SK-N-SH (cell line): ENCODE data around the gene RASGEF1C. TPM values are rescaled to one million over a fixed set of nuclear protein-coding genes. Genes with fewer than 3 reads are reported as not detected.

ENCODE experiments used
- CTCF ChIA-PET: fragments of 300-600, 350-600 bp; formaldehyde crosslinking; extraction: SDS; loops from one replicate; lab custom pipeline; 2021; lab: Yijun Ruan, JAX
- POLR2A ChIA-PET: fragments of 350-600 bp; sonication (Branson Sonifier 250); formaldehyde crosslinking; extraction: SDS; loops from one replicate; lab custom pipeline; 2020; ENCODE audit warnings: antibody characterized with exemption, inconsistent platforms; lab: Yijun Ruan, JAX
- DNase-seq: peaks from one replicate; pipeline ENCODE4 v3.0.0; 2012
- H2AFZ ChIP-seq: fragments of 200-600 bp; sonication (generic); 2 replicates; pipeline ENCODE4 v1.8.1; 2016; ENCODE audit warnings: antibody characterized with exemption, mild to moderate bottlenecking, low read depth
- H3F3A ChIP-seq: fragments of 200-600 bp; sonication (generic); replicated peaks from 2 replicates; pipeline ENCODE3; 2016; ENCODE audit warnings: antibody characterized with exemption, mild to moderate bottlenecking; ENCODE audit not compliant: insufficient read depth
- H3K27ac ChIP-seq, 2 experiments: fragments of 200-500 bp in 1 of 2; fragments of 200-600 bp in 1 of 2; sonication (Bioruptor generic) in 1 of 2; sonication (generic), shearing (Covaris generic) in 1 of 2; 2 replicates each; pipeline versions ENCODE4 v1.5.1 to v1.6.1; 2014 to 2016; ENCODE audit warnings: low read depth in 2 of 2, inconsistent platforms in 1 of 2, low read length in 1 of 2, mild to moderate bottlenecking in 1 of 2, mixed read lengths in 1 of 2
- H3K27me3 ChIP-seq: fragments of 200-600 bp; sonication (generic), shearing (Covaris generic); 2 replicates; pipeline ENCODE4 v1.6.1; 2016; ENCODE audit warnings: mixed run types; ENCODE audit not compliant: insufficient read depth
- H3K36me3 ChIP-seq, 2 experiments: fragments of 200-500 bp in 1 of 2; fragments of 200-600 bp in 1 of 2; sonication (Bioruptor generic) in 1 of 2; sonication (generic) in 1 of 2; replicated peaks in 1 of 2; 2 replicates each; pipeline versions ENCODE3 to v1.5.1; 2014 to 2016; ENCODE audit warnings: low read length in 1 of 2, mild to moderate bottlenecking in 1 of 2; ENCODE audit not compliant: insufficient read depth in 2 of 2, control insufficient read depth in 1 of 2
- H3K4me1 ChIP-seq, 2 experiments: fragments of 200-500 bp in 1 of 2; fragments of 200-600 bp in 1 of 2; sonication (Bioruptor generic) in 1 of 2; sonication (generic), shearing (Covaris generic) in 1 of 2; 2 replicates each; pipeline versions ENCODE4 v1.5.1 to v1.6.1; 2014 to 2016; ENCODE audit warnings: low read depth in 1 of 2, low read length in 1 of 2, mixed run types in 1 of 2; ENCODE audit not compliant: insufficient read depth in 2 of 2, control insufficient read depth in 1 of 2
- H3K4me2 ChIP-seq: fragments of 200-600 bp; sonication (generic), shearing (Covaris generic); 2 replicates; pipeline ENCODE4 v1.6.1; 2017; ENCODE audit warnings: mixed run types
- H3K4me3 ChIP-seq, 2 experiments: fragments of 200-500 bp in 1 of 2; fragments of 200-600 bp in 1 of 2; sonication (Bioruptor generic) in 1 of 2; sonication (generic), shearing (Covaris generic) in 1 of 2; 2 replicates each; pipeline versions ENCODE4 v1.5.1 to v1.8.1; 2014 to 2016; ENCODE audit warnings: low read depth in 2 of 2, inconsistent platforms in 1 of 2, low read length in 1 of 2, mild to moderate bottlenecking in 1 of 2, mixed read lengths in 1 of 2, moderate library complexity in 1 of 2
- H3K79me2 ChIP-seq: fragments of 200-600 bp; sonication (generic); 2 replicates; pipeline ENCODE4 v1.8.1; 2017; ENCODE audit warnings: mild to moderate bottlenecking; ENCODE audit not compliant: insufficient read depth
- H3K9ac ChIP-seq: fragments of 200-600 bp; sonication (generic); 2 replicates; pipeline ENCODE4 v1.6.1; 2017; ENCODE audit warnings: mixed run types
- H3K9me2 ChIP-seq: fragments of 200-600 bp; sonication (generic); 2 replicates; pipeline ENCODE4 v1.6.1; 2017; ENCODE audit warnings: mixed run types
- H3K9me3 ChIP-seq: fragments of 200-600 bp; sonication (generic); 2 replicates; pipeline ENCODE4 v1.6.1; 2017; ENCODE audit warnings: mixed run types, mild to moderate bottlenecking, moderate library complexity
- H4K20me1 ChIP-seq: fragments of 200-600 bp; sonication (generic); 2 replicates; pipeline ENCODE4 v1.6.1; 2017; ENCODE audit warnings: mild to moderate bottlenecking, mixed run types; ENCODE audit not compliant: insufficient read depth
- EP300 ChIP-seq, 2 experiments: IDR thresholded peaks; 2 replicates each; pipeline versions ENCODE4 v1.4.0 to v1.6.1; 2012; ENCODE audit warnings: borderline replicate concordance in 1 of 2, low read depth in 1 of 2, low read length in 1 of 2
- EZH2phosphoT487 ChIP-seq: fragments of 200-600 bp; sonication (generic); IDR thresholded peaks from 2 replicates; pipeline ENCODE4 v1.6.1; 2017; ENCODE audit warnings: low read depth, mixed run types, mild to moderate bottlenecking, antibody characterized with exemption, moderate library complexity, borderline replicate concordance
- FOSL2 ChIP-seq: IDR thresholded peaks from 2 replicates; pipeline ENCODE4 v1.4.0; 2012; ENCODE audit warnings: low read depth, mild to moderate bottlenecking, moderate library complexity, borderline replicate concordance
- GABPA ChIP-seq: IDR thresholded peaks from 2 replicates; pipeline ENCODE4 v1.4.0; 2012; ENCODE audit warnings: low read depth, mild to moderate bottlenecking
- JUND ChIP-seq: IDR thresholded peaks from 2 replicates; pipeline ENCODE4 v1.4.0; 2012
- MEF2A ChIP-seq: IDR thresholded peaks from 2 replicates; pipeline ENCODE4 v1.4.0; 2012; ENCODE audit warnings: low read depth, borderline replicate concordance
- NFIC ChIP-seq: IDR thresholded peaks from 2 replicates; pipeline ENCODE4 v1.4.0; 2012; ENCODE audit warnings: borderline replicate concordance
- POLR2AphosphoS5 ChIP-seq: IDR thresholded peaks from 2 replicates; pipeline ENCODE4 v1.6.1; 2012; ENCODE audit warnings: low read depth, low read length
- RAD21 ChIP-seq: IDR thresholded peaks from 2 replicates; pipeline ENCODE4 v1.6.1; 2012; ENCODE audit warnings: mild to moderate bottlenecking, low read length
- RFX5 ChIP-seq: IDR thresholded peaks from 2 replicates; pipeline ENCODE4 v1.6.1; 2012; ENCODE audit warnings: mild to moderate bottlenecking, improper control_type of control experiment, low read length
- SMC3 ChIP-seq: IDR thresholded peaks from 2 replicates; pipeline ENCODE4 v1.6.1; 2012; ENCODE audit warnings: low read depth, low read length, improper control_type of control experiment
- TEAD4 ChIP-seq: IDR thresholded peaks from 2 replicates; pipeline ENCODE4 v1.4.0; 2012; ENCODE audit warnings: mild to moderate bottlenecking, borderline replicate concordance; ENCODE audit not compliant: insufficient read depth
- WGBS: methylation state at CpG from one replicate; pipeline ENCODE4 v1.1.6; 2017; ENCODE audit warnings: low lambda C conversion rate; 5-methylcytosine and 5-hydroxymethylcytosine counted together
- polyA plus RNA-seq, 3 experiments: library from polyadenylated mRNA; depleted of rRNA; stranded (reverse); fragments of >200 nt; gene quantifications; 2 replicates each; pipeline ENCODE4 v1.2.3, GENCODE V29; 2012
- TF ChIP-seq, protein P1 (sequence below): fragments of 150-350 bp; IDR thresholded peaks from 2 replicates; pipeline ENCODE4 v1.6.1; 2017; ENCODE audit warnings: antibody characterized with exemption, low read length, low read depth, borderline replicate concordance
- TF ChIP-seq, protein P2 (sequence below): IDR thresholded peaks from 2 replicates; pipeline ENCODE4 v1.6.1; 2012; ENCODE audit warnings: mild to moderate bottlenecking, low read depth, low read length, moderate library complexity
- TF ChIP-seq, protein P3 (sequence below): fragments of 200-600 bp; sonication (generic); IDR thresholded peaks from 2 replicates; pipeline ENCODE4 v1.6.1; 2017; ENCODE audit warnings: antibody characterized with exemption, mild to moderate bottlenecking, moderate library complexity
- TF ChIP-seq, protein P4 (sequence below): IDR thresholded peaks from 2 replicates; pipeline ENCODE4 v1.4.0; 2012; ENCODE audit warnings: low read depth, borderline replicate concordance

The RASGEF1C gene
- polyA plus RNA-seq, 1 of the 3 experiments (the other 2 are of a cell fraction) = not detected

DNA sequence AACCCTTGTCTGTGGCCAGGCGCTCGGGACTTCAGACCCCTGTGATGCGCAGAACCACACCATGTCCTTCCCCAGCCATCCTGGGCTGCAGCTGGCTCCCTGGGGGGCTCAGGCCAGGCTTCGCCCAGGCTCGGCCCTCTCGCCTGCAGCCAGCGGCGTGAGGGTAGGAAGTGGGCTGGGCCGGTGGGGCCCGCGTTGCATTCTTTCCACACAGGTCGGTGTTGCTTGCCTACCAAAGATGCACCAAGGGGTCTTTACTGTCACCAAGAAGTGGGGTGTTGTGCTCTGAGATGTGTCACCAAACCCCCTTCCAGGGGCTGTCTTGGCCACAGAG, 89.1 kb downstream of the RASGEF1C start (continued):
- TF ChIP-seq, protein P1, sequence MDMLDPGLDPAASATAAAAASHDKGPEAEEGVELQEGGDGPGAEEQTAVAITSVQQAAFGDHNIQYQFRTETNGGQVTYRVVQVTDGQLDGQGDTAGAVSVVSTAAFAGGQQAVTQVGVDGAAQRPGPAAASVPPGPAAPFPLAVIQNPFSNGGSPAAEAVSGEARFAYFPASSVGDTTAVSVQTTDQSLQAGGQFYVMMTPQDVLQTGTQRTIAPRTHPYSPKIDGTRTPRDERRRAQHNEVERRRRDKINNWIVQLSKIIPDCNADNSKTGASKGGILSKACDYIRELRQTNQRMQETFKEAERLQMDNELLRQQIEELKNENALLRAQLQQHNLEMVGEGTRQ = no peak
- TF ChIP-seq EZH2phosphoT487 (no peak), MEF2A (no peak)

DNA sequence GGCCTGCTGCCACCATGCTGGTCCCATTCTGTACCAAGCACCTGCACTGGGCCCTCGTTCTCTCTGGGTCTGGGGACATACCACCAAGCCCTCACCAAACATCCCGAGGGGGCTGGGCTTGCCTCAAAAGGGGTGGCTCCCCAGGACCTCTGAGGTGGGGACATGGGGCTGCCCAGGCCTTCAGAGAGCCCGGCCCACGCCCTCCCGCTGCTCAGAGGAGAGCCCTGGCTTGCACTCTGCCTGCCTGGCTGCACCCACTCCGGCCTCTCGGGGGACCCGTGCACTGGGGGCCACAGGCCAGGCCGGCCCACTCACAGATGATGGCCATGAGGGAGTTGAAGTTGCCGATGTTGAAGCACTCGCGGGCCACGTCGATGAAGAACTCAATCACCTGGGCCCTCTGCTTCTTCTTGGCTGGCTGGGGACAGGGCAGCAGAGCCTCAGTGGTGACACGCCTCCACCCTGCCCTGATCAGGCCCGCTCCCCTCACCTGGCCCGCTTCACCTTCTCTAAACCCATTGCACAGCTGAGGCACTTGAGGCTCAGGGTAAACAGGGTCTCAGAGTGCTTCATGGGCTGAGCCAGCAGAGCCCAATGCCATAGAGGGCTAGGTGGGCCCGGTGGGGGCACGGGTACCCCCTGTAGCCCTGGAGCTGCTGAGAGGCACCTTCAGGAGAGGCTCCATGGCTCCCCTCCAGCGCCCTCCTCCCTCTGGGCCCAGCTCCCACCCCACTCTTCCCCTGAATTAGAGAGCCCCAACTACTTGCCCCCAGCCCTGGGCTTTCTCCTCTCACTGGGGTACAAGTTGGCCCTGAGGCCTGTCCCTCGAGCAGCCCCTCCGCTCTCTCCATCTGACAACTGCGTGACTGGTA, 89.7 kb downstream of the RASGEF1C start:
- no peak for TF ChIP-seq POLR2AphosphoS5
- TF ChIP-seq TEAD4 = no peak
- no peak for TF ChIP-seq EP300 (IDR thresholded peaks at IDR 0.05; ENCODE audit: borderline replicate concordance in 1 of 2, low read depth in 1 of 2, low read length in 1 of 2)
- TF ChIP-seq JUND = no peak
- no peak for TF ChIP-seq RAD21
- TF ChIP-seq, protein P1 = no peak
- TF ChIP-seq, protein P2, sequence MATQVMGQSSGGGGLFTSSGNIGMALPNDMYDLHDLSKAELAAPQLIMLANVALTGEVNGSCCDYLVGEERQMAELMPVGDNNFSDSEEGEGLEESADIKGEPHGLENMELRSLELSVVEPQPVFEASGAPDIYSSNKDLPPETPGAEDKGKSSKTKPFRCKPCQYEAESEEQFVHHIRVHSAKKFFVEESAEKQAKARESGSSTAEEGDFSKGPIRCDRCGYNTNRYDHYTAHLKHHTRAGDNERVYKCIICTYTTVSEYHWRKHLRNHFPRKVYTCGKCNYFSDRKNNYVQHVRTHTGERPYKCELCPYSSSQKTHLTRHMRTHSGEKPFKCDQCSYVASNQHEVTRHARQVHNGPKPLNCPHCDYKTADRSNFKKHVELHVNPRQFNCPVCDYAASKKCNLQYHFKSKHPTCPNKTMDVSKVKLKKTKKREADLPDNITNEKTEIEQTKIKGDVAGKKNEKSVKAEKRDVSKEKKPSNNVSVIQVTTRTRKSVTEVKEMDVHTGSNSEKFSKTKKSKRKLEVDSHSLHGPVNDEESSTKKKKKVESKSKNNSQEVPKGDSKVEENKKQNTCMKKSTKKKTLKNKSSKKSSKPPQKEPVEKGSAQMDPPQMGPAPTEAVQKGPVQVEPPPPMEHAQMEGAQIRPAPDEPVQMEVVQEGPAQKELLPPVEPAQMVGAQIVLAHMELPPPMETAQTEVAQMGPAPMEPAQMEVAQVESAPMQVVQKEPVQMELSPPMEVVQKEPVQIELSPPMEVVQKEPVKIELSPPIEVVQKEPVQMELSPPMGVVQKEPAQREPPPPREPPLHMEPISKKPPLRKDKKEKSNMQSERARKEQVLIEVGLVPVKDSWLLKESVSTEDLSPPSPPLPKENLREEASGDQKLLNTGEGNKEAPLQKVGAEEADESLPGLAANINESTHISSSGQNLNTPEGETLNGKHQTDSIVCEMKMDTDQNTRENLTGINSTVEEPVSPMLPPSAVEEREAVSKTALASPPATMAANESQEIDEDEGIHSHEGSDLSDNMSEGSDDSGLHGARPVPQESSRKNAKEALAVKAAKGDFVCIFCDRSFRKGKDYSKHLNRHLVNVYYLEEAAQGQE = no peak
- TF ChIP-seq, protein P3, sequence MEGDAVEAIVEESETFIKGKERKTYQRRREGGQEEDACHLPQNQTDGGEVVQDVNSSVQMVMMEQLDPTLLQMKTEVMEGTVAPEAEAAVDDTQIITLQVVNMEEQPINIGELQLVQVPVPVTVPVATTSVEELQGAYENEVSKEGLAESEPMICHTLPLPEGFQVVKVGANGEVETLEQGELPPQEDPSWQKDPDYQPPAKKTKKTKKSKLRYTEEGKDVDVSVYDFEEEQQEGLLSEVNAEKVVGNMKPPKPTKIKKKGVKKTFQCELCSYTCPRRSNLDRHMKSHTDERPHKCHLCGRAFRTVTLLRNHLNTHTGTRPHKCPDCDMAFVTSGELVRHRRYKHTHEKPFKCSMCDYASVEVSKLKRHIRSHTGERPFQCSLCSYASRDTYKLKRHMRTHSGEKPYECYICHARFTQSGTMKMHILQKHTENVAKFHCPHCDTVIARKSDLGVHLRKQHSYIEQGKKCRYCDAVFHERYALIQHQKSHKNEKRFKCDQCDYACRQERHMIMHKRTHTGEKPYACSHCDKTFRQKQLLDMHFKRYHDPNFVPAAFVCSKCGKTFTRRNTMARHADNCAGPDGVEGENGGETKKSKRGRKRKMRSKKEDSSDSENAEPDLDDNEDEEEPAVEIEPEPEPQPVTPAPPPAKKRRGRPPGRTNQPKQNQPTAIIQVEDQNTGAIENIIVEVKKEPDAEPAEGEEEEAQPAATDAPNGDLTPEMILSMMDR = no peak
- no peak for TF ChIP-seq EZH2phosphoT487
- TF ChIP-seq, protein P4, sequence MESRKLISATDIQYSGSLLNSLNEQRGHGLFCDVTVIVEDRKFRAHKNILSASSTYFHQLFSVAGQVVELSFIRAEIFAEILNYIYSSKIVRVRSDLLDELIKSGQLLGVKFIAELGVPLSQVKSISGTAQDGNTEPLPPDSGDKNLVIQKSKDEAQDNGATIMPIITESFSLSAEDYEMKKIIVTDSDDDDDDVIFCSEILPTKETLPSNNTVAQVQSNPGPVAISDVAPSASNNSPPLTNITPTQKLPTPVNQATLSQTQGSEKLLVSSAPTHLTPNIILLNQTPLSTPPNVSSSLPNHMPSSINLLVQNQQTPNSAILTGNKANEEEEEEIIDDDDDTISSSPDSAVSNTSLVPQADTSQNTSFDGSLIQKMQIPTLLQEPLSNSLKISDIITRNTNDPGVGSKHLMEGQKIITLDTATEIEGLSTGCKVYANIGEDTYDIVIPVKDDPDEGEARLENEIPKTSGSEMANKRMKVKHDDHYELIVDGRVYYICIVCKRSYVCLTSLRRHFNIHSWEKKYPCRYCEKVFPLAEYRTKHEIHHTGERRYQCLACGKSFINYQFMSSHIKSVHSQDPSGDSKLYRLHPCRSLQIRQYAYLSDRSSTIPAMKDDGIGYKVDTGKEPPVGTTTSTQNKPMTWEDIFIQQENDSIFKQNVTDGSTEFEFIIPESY = no peak
- TF ChIP-seq RFX5 = no peak
- TF ChIP-seq GABPA = no peak
- no peak for TF ChIP-seq NFIC
- TF ChIP-seq SMC3 = no peak
- no peak for TF ChIP-seq FOSL2
- 60% methylated on average over 6 of the region's 23 CpGs for WGBS
- H3K36me3 ChIP-seq = no peaks in the 10 kb centered on the region
- H3K27ac ChIP-seq = no peak overlapping the region
- H3K27me3 ChIP-seq = no peaks in the 10 kb centered on the region; the same call in 1 of the 2 replicates
- no peak for DNase-seq
- no peak overlapping the region for H3K4me3 ChIP-seq
- no peak overlapping the region for H3K4me2 ChIP-seq
- no peak overlapping the region for H2AFZ ChIP-seq
- ChIA-PET POLR2A (no interaction called here), CTCF (interaction anchor here (0.6 to 1.5 kb wide), 2 partner anchors 209 to 213 kb away, joined by 3 to 4 read pairs; no protein-coding TSS in a partner anchor)
- H4K20me1 ChIP-seq = no peaks in the 10 kb centered on the region
- H3K4me1 ChIP-seq = no peaks in the 10 kb centered on the region
- H3F3A ChIP-seq = no peaks in the 10 kb centered on the region
- H3K9me3 ChIP-seq = no peaks in the 10 kb centered on the region
- no peaks in the 10 kb centered on the region for H3K79me2 ChIP-seq
- no peaks in the 10 kb centered on the region for H3K9me2 ChIP-seq
- no peak overlapping the region for H3K9ac ChIP-seq
